GM18909 (cell line): ENCODE results near the gene LGR6.

Experiments used
- ATAC-seq: cut with Tn5 transposase; IDR thresholded peaks from one replicate; pipeline ENCODE4 v1.9.1; 2021; ENCODE audit warnings: mild to moderate bottlenecking; ENCODE audit not compliant: unreplicated experiment, poor library complexity

The LGR6 gene

GRCh38 chr1:202198366-202198724 is 4.7 kb downstream of the LGR6 start:
- ATAC-seq: no peak

- no peak for ATAC-seq
These were observed 5.7 kb downstream of the LGR6 start for GRCh38 chr1:202199040-202199889.

GRCh38 chr1:202200112-202200548 is 6.5 kb downstream of the LGR6 start:
- no peak for ATAC-seq

GRCh38 chr1:202200669-202201068 is 7.1 kb downstream of the LGR6 start:
- ATAC-seq: no peak

- no peak for ATAC-seq
These were observed 7.7 kb downstream of the LGR6 start for GRCh38 chr1:202201266-202201665.

- ATAC-seq: no peak
These were observed 8.4 kb downstream of the LGR6 start for GRCh38 chr1:202201971-202202370.

GRCh38 chr1:202202500-202203168 is 9.0 kb downstream of the LGR6 start:
- no peak for ATAC-seq

GRCh38 chr1:202203238-202204039 is 9.8 kb downstream of the LGR6 start:
- no peak for ATAC-seq

GRCh38 chr1:202204065-202204464 is 10.5 kb downstream of the LGR6 start:
- ATAC-seq: no peak

GRCh38 chr1:202205523-202206190 is 12.1 kb downstream of the LGR6 start:
- no peak for ATAC-seq

GRCh38 chr1:202207292-202207691 is 13.7 kb downstream of the LGR6 start:
- no peak for ATAC-seq

- ATAC-seq: no peak
These were observed 14.8 kb downstream of the LGR6 start for GRCh38 chr1:202208351-202208857.

GRCh38 chr1:202210385-202210784 is 16.8 kb downstream of the LGR6 start:
- ATAC-seq: no peak

GRCh38 chr1:202210969-202211368 is 17.4 kb downstream of the LGR6 start:
- no peak for ATAC-seq

GRCh38 chr1:202212787-202213186 is 19.2 kb downstream of the LGR6 start:
- ATAC-seq: no peak

- no peak for ATAC-seq
These were observed 19.9 kb downstream of the LGR6 start for GRCh38 chr1:202213361-202214088.

- ATAC-seq: no peak
These were observed 20.7 kb downstream of the LGR6 start for GRCh38 chr1:202214089-202214843.

GRCh38 chr1:202215472-202216130 is 22.0 kb downstream of the LGR6 start:
- no peak for ATAC-seq
